ENCODE results near the gene EMD. TPM values are rescaled to one million over a fixed set of nuclear protein-coding genes. Genes with fewer than 3 reads are reported as not detected.

EMD gene
- total and polyA plus RNA-seq, 4 donors, result 14.1 to 88.1 (median 52.0) TPM

- Histone ChIP-seq H3K4me3 (ENCODE audit: low read depth, low read length) (peak overlapping the region; percentile 77), H3K36me3 (ENCODE audit: control insufficient read depth, insufficient read depth, low read length) (peaks cover 35% of the 10 kb centered on the region), H3K9me3 (ENCODE audit: control insufficient read depth, insufficient read depth, low read length) (no peaks in the 10 kb centered on the region), H3K4me1 (ENCODE audit: control insufficient read depth, insufficient read depth, low read length) (peaks cover 70% of the 10 kb centered on the region), H3K27me3 (ENCODE audit: control insufficient read depth, insufficient read depth, low read length) (no peaks in the 10 kb centered on the region), H3K27ac (ENCODE audit: low read depth, low read length) (peak overlapping the region; percentile 91)
- peak in 1 of 6 donors; percentile 62 for DNase-seq (ENCODE audit: low read depth in 4 of 6, low spot score in 6 of 6)
- 23% methylated on average over 63 of the region's 63 CpGs for WGBS (ENCODE audit: insufficient coverage)
Measured at GRCh38 chrX:154370300-154371016, 8.6 kb upstream of the EMD start.

GRCh38 chrX:154371017-154371788 lies 7.9 kb upstream of the EMD start:
- H3K9me3 ChIP-seq (ENCODE audit: control insufficient read depth, insufficient read depth, low read length), result no peaks in the 10 kb centered on the region
- H3K4me1 ChIP-seq (ENCODE audit: control insufficient read depth, insufficient read depth, low read length), result peaks cover 70% of the 10 kb centered on the region
- peak overlapping the region; percentile 80 for H3K27ac ChIP-seq (ENCODE audit: low read depth, low read length)
- DNase-seq (ENCODE audit: low read depth in 4 of 6, low spot score in 6 of 6), result peak in 3 of 6 donors; percentile 80 to 97 (median 96)
- 18% methylated on average over 75 of the region's 77 CpGs for WGBS (ENCODE audit: insufficient coverage)
- H3K27me3 ChIP-seq (ENCODE audit: control insufficient read depth, insufficient read depth, low read length), result no peaks in the 10 kb centered on the region
- H3K36me3 ChIP-seq (ENCODE audit: control insufficient read depth, insufficient read depth, low read length), result peaks cover 27% of the 10 kb centered on the region
- peak overlapping the region; percentile 77 for H3K4me3 ChIP-seq (ENCODE audit: low read depth, low read length)

GRCh38 chrX:154371789-154372300 lies 7.2 kb upstream of the EMD start:
- H3K4me3 ChIP-seq (ENCODE audit: low read depth, low read length), result peak overlapping the region; percentile 48
- WGBS (ENCODE audit: insufficient coverage), result 38% methylated on average over 42 of the region's 43 CpGs
- peak overlapping the region; percentile 52 for H3K27ac ChIP-seq (ENCODE audit: low read depth, low read length)
- peaks cover 65% of the 10 kb centered on the region for H3K4me1 ChIP-seq (ENCODE audit: control insufficient read depth, insufficient read depth, low read length)
- H3K36me3 ChIP-seq (ENCODE audit: control insufficient read depth, insufficient read depth, low read length), result peaks cover 21% of the 10 kb centered on the region
- no peaks in the 10 kb centered on the region for H3K27me3 ChIP-seq (ENCODE audit: control insufficient read depth, insufficient read depth, low read length)
- no peak for DNase-seq (ENCODE audit: low read depth in 4 of 6, low spot score in 6 of 6)
- no peaks in the 10 kb centered on the region for H3K9me3 ChIP-seq (ENCODE audit: control insufficient read depth, insufficient read depth, low read length)

GRCh38 chrX:154372612-154373022 lies 6.5 kb upstream of the EMD start:
- no peak overlapping the region for H3K4me3 ChIP-seq (ENCODE audit: low read depth, low read length)
- H3K27ac ChIP-seq (ENCODE audit: low read depth, low read length), result no peak overlapping the region
- H3K9me3 ChIP-seq (ENCODE audit: control insufficient read depth, insufficient read depth, low read length), result no peaks in the 10 kb centered on the region
- H3K4me1 ChIP-seq (ENCODE audit: control insufficient read depth, insufficient read depth, low read length), result peaks cover 63% of the 10 kb centered on the region
- whole genome bisulfite sequencing (ENCODE audit: insufficient coverage), result 42% methylated on average over 2 of the region's 5 CpGs
- H3K36me3 ChIP-seq (ENCODE audit: control insufficient read depth, insufficient read depth, low read length), result peaks cover 13% of the 10 kb centered on the region
- no peaks in the 10 kb centered on the region for H3K27me3 ChIP-seq (ENCODE audit: control insufficient read depth, insufficient read depth, low read length)
- no peak for DNase-seq (ENCODE audit: low read depth in 4 of 6, low spot score in 6 of 6)

- Histone ChIP-seq H3K27me3 (ENCODE audit: control insufficient read depth, insufficient read depth, low read length) (no peaks in the 10 kb centered on the region), H3K36me3 (ENCODE audit: control insufficient read depth, insufficient read depth, low read length) (peaks cover 5% of the 10 kb centered on the region), H3K4me3 (ENCODE audit: low read depth, low read length) (peak overlapping the region; percentile 24), H3K27ac (ENCODE audit: low read depth, low read length) (no peak overlapping the region), H3K9me3 (ENCODE audit: control insufficient read depth, insufficient read depth, low read length) (no peaks in the 10 kb centered on the region), H3K4me1 (ENCODE audit: control insufficient read depth, insufficient read depth, low read length) (peaks cover 58% of the 10 kb centered on the region)
- DNase-seq (ENCODE audit: low read depth in 4 of 6, low spot score in 6 of 6), result peak in 2 of 6 donors; percentile 81 to 87
- WGBS (ENCODE audit: insufficient coverage), result 41% methylated on average over 17 of the region's 23 CpGs
Measured at GRCh38 chrX:154373340-154374306, 5.5 kb upstream of the EMD start.

GRCh38 chrX:154374313-154375155 lies 4.6 kb upstream of the EMD start, which contains the start of gene FLNA:
TSS of gene FLNA (minus strand) at chrX:154374634. CDS start at chrX:154371245, 3,389 bp downstream.
- Histone ChIP-seq H3K36me3 (ENCODE audit: control insufficient read depth, insufficient read depth, low read length) (no peaks in the 10 kb centered on the region), H3K27ac (ENCODE audit: low read depth, low read length) (no peak within 1 kb of the TSS), H3K27me3 (ENCODE audit: control insufficient read depth, insufficient read depth, low read length) (no peaks in the 10 kb centered on the region), H3K4me1 (ENCODE audit: control insufficient read depth, insufficient read depth, low read length) (peaks cover 50% of the 10 kb centered on the region), H3K9me3 (ENCODE audit: control insufficient read depth, insufficient read depth, low read length) (no peaks in the 10 kb centered on the region), H3K4me3 (ENCODE audit: low read depth, low read length) (peak within 1 kb of the TSS; percentile 24)
- DNase-seq (ENCODE audit: low read depth in 4 of 6, low spot score in 6 of 6), result peak in 2 of 6 donors; percentile 35
- WGBS (ENCODE audit: insufficient coverage), result 25% methylated on average over 91 of the region's 95 CpGs

- Histone ChIP-seq H3K36me3 (ENCODE audit: control insufficient read depth, insufficient read depth, low read length) (peaks cover 3% of the 10 kb centered on the region), H3K4me3 (ENCODE audit: low read depth, low read length) (no peak overlapping the region), H3K9me3 (ENCODE audit: control insufficient read depth, insufficient read depth, low read length) (no peaks in the 10 kb centered on the region), H3K27ac (ENCODE audit: low read depth, low read length) (no peak overlapping the region), H3K27me3 (ENCODE audit: control insufficient read depth, insufficient read depth, low read length) (no peaks in the 10 kb centered on the region), H3K4me1 (ENCODE audit: control insufficient read depth, insufficient read depth, low read length) (peaks cover 51% of the 10 kb centered on the region)
- WGBS (ENCODE audit: insufficient coverage), result 64% methylated on average over 8 of the region's 10 CpGs
- DNase-seq (ENCODE audit: low read depth in 4 of 6, low spot score in 6 of 6), result no peak
Measured at GRCh38 chrX:154375156-154375504, 4.0 kb upstream of the EMD start.

GRCh38 chrX:154376774-154377173 lies 2.3 kb upstream of the EMD start:
- Histone ChIP-seq H3K27ac (ENCODE audit: low read depth, low read length) (no peak overlapping the region), H3K9me3 (ENCODE audit: control insufficient read depth, insufficient read depth, low read length) (no peaks in the 10 kb centered on the region), H3K27me3 (ENCODE audit: control insufficient read depth, insufficient read depth, low read length) (no peaks in the 10 kb centered on the region), H3K36me3 (ENCODE audit: control insufficient read depth, insufficient read depth, low read length) (peaks cover 13% of the 10 kb centered on the region), H3K4me1 (ENCODE audit: control insufficient read depth, insufficient read depth, low read length) (peaks cover 55% of the 10 kb centered on the region), H3K4me3 (ENCODE audit: low read depth, low read length) (no peak overlapping the region)
- DNase-seq (ENCODE audit: low read depth in 4 of 6, low spot score in 6 of 6), result no peak
- WGBS (ENCODE audit: insufficient coverage), result 76% methylated on average over 3 of the region's 3 CpGs
